ENCODE results near the gene SP140L.

Gene SP140L

DNA sequence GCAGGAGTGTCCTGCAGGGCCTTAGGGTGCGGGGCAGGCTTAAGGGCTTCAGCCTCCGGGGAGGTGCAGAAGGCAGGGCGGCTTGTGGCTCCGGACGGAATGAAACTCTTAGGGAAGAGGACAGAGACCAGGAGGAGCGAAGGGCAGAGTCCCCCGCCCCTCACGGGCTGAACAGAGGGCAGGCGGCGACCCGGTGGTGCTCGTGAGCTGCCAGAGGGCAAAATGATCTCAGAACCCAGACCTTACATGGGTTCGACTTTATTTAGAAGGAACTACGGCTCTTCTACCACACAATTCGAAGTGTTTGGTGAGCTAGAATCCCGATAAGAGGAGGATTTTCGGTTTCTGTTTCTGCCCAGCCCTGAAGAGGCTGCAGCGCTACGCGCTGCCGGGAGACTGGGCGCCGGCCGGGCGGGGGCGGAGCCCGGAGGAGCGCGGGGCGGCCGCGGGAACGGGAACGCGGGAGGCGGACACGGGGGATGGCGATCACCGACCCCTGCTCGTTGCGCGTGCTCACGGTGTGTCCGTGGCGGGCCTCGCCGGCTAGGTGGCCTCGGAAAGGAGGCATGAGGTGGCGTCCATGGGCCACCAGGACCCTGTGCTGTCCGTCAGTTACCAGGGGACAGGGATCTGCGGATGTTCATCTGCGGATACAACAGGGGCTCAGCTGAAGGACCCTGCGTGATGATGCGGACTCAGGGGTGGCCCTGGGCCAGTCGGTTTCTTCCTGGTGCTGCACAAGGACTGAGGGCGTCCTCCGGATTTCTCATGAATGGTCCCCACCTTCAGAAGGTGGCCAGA, 84.8 kb downstream of the SP140L start:
- peak; percentile 58 to 84 (median 79) for DNase-seq
- Histone ChIP-seq H3K9me3 (ENCODE audit: control extremely low read depth in 1 of 5, control insufficient read depth in 4 of 5, insufficient read depth in 2 of 5, low read depth in 1 of 5, low read length in 4 of 5) (no peaks in the 10 kb centered on the region), H3K27me3 (replicated peaks in 2 of 5; ENCODE audit: control insufficient read depth in 4 of 5, insufficient read depth in 5 of 5, low read length in 4 of 5) (no peaks in the 10 kb centered on the region), H3K36me3 (ENCODE audit: control insufficient read depth in 4 of 4, insufficient read depth in 4 of 4, low read length in 3 of 4) (no peaks in the 10 kb centered on the region), H3K4me1 (ENCODE audit: control extremely low read depth in 1 of 4, control insufficient read depth in 4 of 4, insufficient read depth in 4 of 4, low read length in 3 of 4) (peaks cover 2 to 43% (median 36%) of the 10 kb centered on the region in 4 experiments), H3K27ac (ENCODE audit: insufficient read depth in 1 of 2, low read depth in 1 of 2, low read length in 2 of 2, poor library complexity in 1 of 2, severe bottlenecking in 2 of 2) (peak overlapping the region; percentile 81 to 93), H3K4me3 (ENCODE audit: control insufficient read depth in 1 of 7, extremely low read depth in 1 of 7, insufficient read depth in 4 of 7, low read depth in 2 of 7, low read length in 6 of 7) (peak overlapping the region; percentile 61 to 96 (median 87))
- CTCF ChIA-PET, result interaction anchor here (1.9 kb wide), 1 partner anchor 44 kb away, joined by 4 read pairs; no protein-coding TSS in a partner anchor
- WGBS (ENCODE audit: insufficient coverage), result under 1% methylated on average over 53 of the region's 57 CpGs
- POLR2A ChIA-PET, result no interaction called here

DNA sequence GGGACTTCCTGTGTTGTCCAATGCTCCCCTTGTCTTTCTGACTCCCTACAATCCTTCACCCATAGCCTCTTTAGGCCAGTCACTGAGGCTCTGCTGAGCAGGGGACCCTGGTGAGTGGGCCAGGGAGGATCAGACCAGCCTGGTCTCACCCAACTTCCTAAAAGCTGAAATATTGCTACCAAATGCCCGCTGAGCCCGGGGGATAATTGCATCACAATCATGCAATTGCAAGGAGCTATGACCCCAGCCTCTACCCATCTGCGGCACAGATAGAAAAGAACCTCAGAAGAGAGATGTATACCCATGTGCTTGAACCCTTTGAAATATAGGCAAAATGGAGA, 85.3 kb downstream of the SP140L start:
- CTCF ChIA-PET, result no interaction called here
- WGBS (ENCODE audit: insufficient coverage), result 76% methylated on average over 3 of the region's 3 CpGs
- DNase-seq, result peak in 2 of 3 donors; percentile 21 to 33
- Histone ChIP-seq H3K36me3 (ENCODE audit: control insufficient read depth in 4 of 4, insufficient read depth in 4 of 4, low read length in 3 of 4) (no peaks in the 10 kb centered on the region), H3K27ac (ENCODE audit: insufficient read depth in 1 of 2, low read depth in 1 of 2, low read length in 2 of 2, poor library complexity in 1 of 2, severe bottlenecking in 2 of 2) (peak overlapping the region in 1 of 2 experiments; percentile 93), H3K9me3 (ENCODE audit: control extremely low read depth in 1 of 5, control insufficient read depth in 4 of 5, insufficient read depth in 2 of 5, low read depth in 1 of 5, low read length in 4 of 5) (no peaks in the 10 kb centered on the region), H3K4me3 (ENCODE audit: control insufficient read depth in 1 of 7, extremely low read depth in 1 of 7, insufficient read depth in 4 of 7, low read depth in 2 of 7, low read length in 6 of 7) (peak overlapping the region; percentile 61 to 96 (median 87)), H3K27me3 (replicated peaks in 2 of 5; ENCODE audit: control insufficient read depth in 4 of 5, insufficient read depth in 5 of 5, low read length in 4 of 5) (no peaks in the 10 kb centered on the region), H3K4me1 (ENCODE audit: control extremely low read depth in 1 of 4, control insufficient read depth in 4 of 4, insufficient read depth in 4 of 4, low read length in 3 of 4) (peaks cover 7 to 44% (median 36%) of the 10 kb centered on the region in 4 experiments)
- POLR2A ChIA-PET, result no interaction called here

DNA sequence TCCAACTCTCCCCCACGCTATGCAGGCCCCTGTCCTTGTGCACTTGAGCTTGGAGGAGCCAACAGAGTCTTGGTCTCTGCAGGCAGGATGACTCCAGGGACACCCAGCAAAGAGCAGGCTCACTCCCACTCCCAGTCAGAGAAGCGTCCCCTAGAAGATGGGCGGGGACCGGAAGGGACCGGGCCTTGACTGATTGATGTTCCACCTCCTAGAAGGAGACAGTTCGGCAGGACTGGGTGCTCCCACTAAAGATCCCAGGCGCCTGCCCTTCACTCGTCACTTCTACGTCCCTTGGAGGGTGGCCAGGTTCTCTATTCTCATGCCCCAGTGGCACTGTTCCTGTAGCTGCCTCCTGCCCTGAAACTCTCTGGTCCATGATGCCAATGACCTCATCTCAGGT, 85.9 kb downstream of the SP140L start:
- H3K4me3 ChIP-seq (ENCODE audit: control insufficient read depth in 1 of 7, extremely low read depth in 1 of 7, insufficient read depth in 4 of 7, low read depth in 2 of 7, low read length in 6 of 7), result no peak overlapping the region
- H3K4me1 ChIP-seq (ENCODE audit: control extremely low read depth in 1 of 4, control insufficient read depth in 4 of 4, insufficient read depth in 4 of 4, low read length in 3 of 4), result peaks cover 12 to 49% (median 40%) of the 10 kb centered on the region in 4 experiments
- no peak for DNase-seq
- 98% methylated on average over 9 of the region's 9 CpGs for WGBS (ENCODE audit: insufficient coverage)
- CTCF ChIA-PET, result interaction anchor here (1.6 kb wide), 1 partner anchor 9 kb away, joined by 3 read pairs; no protein-coding TSS in a partner anchor
- no peaks in the 10 kb centered on the region for H3K9me3 ChIP-seq (ENCODE audit: control extremely low read depth in 1 of 5, control insufficient read depth in 4 of 5, insufficient read depth in 2 of 5, low read depth in 1 of 5, low read length in 4 of 5)
- POLR2A ChIA-PET, result no interaction called here
- no peak overlapping the region for H3K27ac ChIP-seq (ENCODE audit: insufficient read depth in 1 of 2, low read depth in 1 of 2, low read length in 2 of 2, poor library complexity in 1 of 2, severe bottlenecking in 2 of 2)
- H3K36me3 ChIP-seq (ENCODE audit: control insufficient read depth in 4 of 4, insufficient read depth in 4 of 4, low read length in 3 of 4), result no peaks in the 10 kb centered on the region
- H3K27me3 ChIP-seq (replicated peaks in 2 of 5; ENCODE audit: control insufficient read depth in 4 of 5, insufficient read depth in 5 of 5, low read length in 4 of 5), result no peaks in the 10 kb centered on the region

DNA sequence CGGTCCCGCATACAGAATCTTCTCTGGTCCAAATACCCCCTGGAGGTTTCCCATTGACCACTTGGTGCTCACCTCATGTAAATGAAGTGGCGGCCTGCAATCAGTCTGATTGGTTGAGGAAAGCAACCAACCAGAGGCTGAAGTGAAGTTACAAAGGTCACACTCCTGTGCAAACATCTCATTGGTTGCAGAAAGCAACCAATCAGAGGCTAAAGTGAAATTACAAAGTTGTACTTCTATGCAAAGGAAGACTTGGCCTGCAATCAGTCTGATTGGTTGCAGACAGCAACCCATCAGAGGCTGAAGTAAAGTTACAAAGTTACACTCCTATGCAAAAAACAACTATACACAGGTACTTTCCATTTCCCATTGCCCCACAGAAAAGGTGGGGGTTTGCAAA, 86.5 kb downstream of the SP140L start:
- H3K4me3 ChIP-seq (ENCODE audit: control insufficient read depth in 1 of 7, extremely low read depth in 1 of 7, insufficient read depth in 4 of 7, low read depth in 2 of 7, low read length in 6 of 7), result no peak overlapping the region
- no peaks in the 10 kb centered on the region for H3K9me3 ChIP-seq (ENCODE audit: control extremely low read depth in 1 of 5, control insufficient read depth in 4 of 5, insufficient read depth in 2 of 5, low read depth in 1 of 5, low read length in 4 of 5)
- WGBS (ENCODE audit: insufficient coverage), result 100% methylated on average over 3 of the region's 3 CpGs
- ChIA-PET CTCF (interaction anchor here (1.6 kb wide), 1 partner anchor 9 kb away, joined by 3 read pairs; no protein-coding TSS in a partner anchor), POLR2A (no interaction called here)
- H3K4me1 ChIP-seq (ENCODE audit: control extremely low read depth in 1 of 4, control insufficient read depth in 4 of 4, insufficient read depth in 4 of 4, low read length in 3 of 4), result peaks cover 17 to 54% (median 45%) of the 10 kb centered on the region in 4 experiments
- H3K27me3 ChIP-seq (replicated peaks in 2 of 5; ENCODE audit: control insufficient read depth in 4 of 5, insufficient read depth in 5 of 5, low read length in 4 of 5), result no peaks in the 10 kb centered on the region
- H3K36me3 ChIP-seq (ENCODE audit: control insufficient read depth in 4 of 4, insufficient read depth in 4 of 4, low read length in 3 of 4), result no peaks in the 10 kb centered on the region
- DNase-seq, result no peak
- H3K27ac ChIP-seq (ENCODE audit: insufficient read depth in 1 of 2, low read depth in 1 of 2, low read length in 2 of 2, poor library complexity in 1 of 2, severe bottlenecking in 2 of 2), result no peak overlapping the region

- Histone ChIP-seq H3K27ac (ENCODE audit: insufficient read depth in 1 of 2, low read depth in 1 of 2, low read length in 2 of 2, poor library complexity in 1 of 2, severe bottlenecking in 2 of 2) (no peak overlapping the region), H3K4me3 (ENCODE audit: control insufficient read depth in 1 of 7, extremely low read depth in 1 of 7, insufficient read depth in 4 of 7, low read depth in 2 of 7, low read length in 6 of 7) (no peak overlapping the region), H3K36me3 (ENCODE audit: control insufficient read depth in 4 of 4, insufficient read depth in 4 of 4, low read length in 3 of 4) (peaks cover 0 to 3% (median 0%) of the 10 kb centered on the region in 4 experiments), H3K4me1 (ENCODE audit: control extremely low read depth in 1 of 4, control insufficient read depth in 4 of 4, insufficient read depth in 4 of 4, low read length in 3 of 4) (peaks cover 21 to 53% (median 45%) of the 10 kb centered on the region in 4 experiments), H3K27me3 (replicated peaks in 2 of 5; ENCODE audit: control insufficient read depth in 4 of 5, insufficient read depth in 5 of 5, low read length in 4 of 5) (no peaks in the 10 kb centered on the region), H3K9me3 (ENCODE audit: control extremely low read depth in 1 of 5, control insufficient read depth in 4 of 5, insufficient read depth in 2 of 5, low read depth in 1 of 5, low read length in 4 of 5) (no peaks in the 10 kb centered on the region)
- DNase-seq, result no peak
- POLR2A ChIA-PET, result no interaction called here
- CTCF ChIA-PET, result interaction anchor here (1.6 kb wide), 1 partner anchor 10 kb away, joined by 3 read pairs; no protein-coding TSS in a partner anchor
- 98% methylated on average over 6 of the region's 6 CpGs for WGBS (ENCODE audit: insufficient coverage)
Observed at GRCh38 chr2:230414302-230414701, 87.3 kb downstream of the SP140L start.

DNA sequence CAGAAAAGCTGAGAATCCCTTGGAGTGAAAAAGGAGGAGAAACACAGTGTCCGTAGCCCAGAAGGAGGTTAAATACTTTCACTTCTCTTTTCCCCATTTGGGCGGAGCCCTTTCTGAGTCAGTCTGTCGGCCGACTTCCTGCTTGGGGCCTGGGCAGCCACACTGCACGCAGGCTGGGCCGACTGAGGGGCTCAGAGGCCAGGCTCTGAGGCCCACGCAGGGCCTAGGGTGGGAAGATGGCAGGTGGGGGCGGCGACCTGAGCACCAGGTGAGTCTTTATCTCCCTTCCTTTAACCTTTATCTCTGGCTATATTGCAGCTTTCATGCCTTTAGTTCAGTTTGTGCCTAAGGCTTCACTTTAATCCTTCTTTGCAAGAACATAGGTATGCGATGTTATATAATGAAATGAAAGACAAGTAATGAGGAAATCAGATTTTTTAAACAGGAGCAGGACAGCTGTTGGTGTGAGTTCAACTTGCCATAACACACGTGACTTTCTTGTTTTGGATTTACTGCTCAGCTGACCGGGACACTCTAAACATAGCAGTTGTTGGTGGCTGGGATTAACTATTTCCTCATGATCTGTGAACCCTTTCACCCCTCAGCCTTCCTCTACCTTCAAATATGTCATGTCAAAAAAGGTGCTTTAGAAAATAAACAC, 89.2 kb downstream of the SP140L start, which contains the start of gene SP100:
Gene SP100, plus strand, starts transcription at position 141 of the 661 bp plus-strand sequence. Its CDS starts 96 bp downstream, at position 237.
- peak within 1 kb of the TSS; percentile 1 to 95 (median 83) for H3K4me3 ChIP-seq (ENCODE audit: control insufficient read depth in 1 of 7, extremely low read depth in 1 of 7, insufficient read depth in 4 of 7, low read depth in 2 of 7, low read length in 6 of 7)
- POLR2A ChIA-PET, result interaction anchor here (0.7 to 1.0 kb wide), 2 partner anchors 23 to 89 kb away, joined by 3 to 4 read pairs; partner anchors contain the start of gene SP140L

More for the DNA sequence above, 89.2 kb downstream of the SP140L start, which contains the start of gene SP100:
- no peaks in the 10 kb centered on the region for H3K9me3 ChIP-seq (ENCODE audit: control extremely low read depth in 1 of 5, control insufficient read depth in 4 of 5, insufficient read depth in 2 of 5, low read depth in 1 of 5, low read length in 4 of 5)
- peaks cover 20 to 49% (median 36%) of the 10 kb centered on the region in 4 experiments for H3K4me1 ChIP-seq (ENCODE audit: control extremely low read depth in 1 of 4, control insufficient read depth in 4 of 4, insufficient read depth in 4 of 4, low read length in 3 of 4)
- H3K36me3 ChIP-seq (ENCODE audit: control insufficient read depth in 4 of 4, insufficient read depth in 4 of 4, low read length in 3 of 4), result peaks cover 0 to 6% (median 5%) of the 10 kb centered on the region in 4 experiments
- CTCF ChIA-PET, result interaction anchor here (2.4 kb wide), 1 partner anchor 14 kb away, joined by 7 read pairs; no protein-coding TSS in a partner anchor
- H3K27ac ChIP-seq (ENCODE audit: insufficient read depth in 1 of 2, low read depth in 1 of 2, low read length in 2 of 2, poor library complexity in 1 of 2, severe bottlenecking in 2 of 2), result peak within 1 kb of the TSS; percentile 94 to 97
- H3K27me3 ChIP-seq (replicated peaks in 2 of 5; ENCODE audit: control insufficient read depth in 4 of 5, insufficient read depth in 5 of 5, low read length in 4 of 5), result no peaks in the 10 kb centered on the region
- peak; percentile 86 to 92 (median 90) for DNase-seq
- WGBS (ENCODE audit: insufficient coverage), result 0% methylated on average over 6 of the region's 12 CpGs
